Stimulated activated CD4-positive, alpha-beta T cell treated with anti-CD3 and anti-CD28 coated beads, TNF-alpha, amount 100 ng/mL, for 4 hours (primary cell): ENCODE results near the gene PRELP.
"Not testable (repeated sequence)": the region's sequence is repeated elsewhere in the genome, so short reads cannot be mapped to it uniquely, and the experiment has no call there.

ENCODE experiments used
- DNase-seq, 3 experiments: peaks; one replicate each; pipeline ENCODE4 v3.0.0-alpha.2; 2020; ENCODE audit warnings: low read depth in 3 of 3

PRELP gene

GRCh38 chr1:203453616-203454015 lies 22.0 kb upstream of the PRELP start:
- DNase-seq: no peak

GRCh38 chr1:203454986-203455471 lies 20.6 kb upstream of the PRELP start:
- no peak for DNase-seq

- DNase-seq: no peak
Observed at GRCh38 chr1:203455706-203456105, 19.9 kb upstream of the PRELP start.

DNA sequence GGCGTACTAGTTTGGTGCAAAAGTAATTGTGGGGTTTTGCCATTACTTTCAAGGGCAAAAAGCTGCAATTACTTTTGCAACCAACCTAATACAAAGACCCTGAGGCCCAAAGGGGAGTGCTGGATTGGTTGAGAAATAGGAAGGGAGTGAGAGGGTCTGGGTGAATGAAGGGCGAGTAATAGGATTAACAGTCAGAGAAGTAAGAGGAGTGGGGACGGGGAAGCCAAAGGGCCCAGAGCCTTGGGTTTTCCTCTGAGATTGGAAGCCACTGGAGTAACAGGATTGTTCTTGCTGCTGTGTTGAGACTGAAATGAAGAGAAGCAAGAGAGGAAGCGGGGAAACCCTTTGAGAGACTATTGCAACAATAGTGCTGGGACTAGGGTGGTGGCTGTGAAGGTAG lies 19.0 kb upstream of the PRELP start:
- no peak for DNase-seq

- DNase-seq: no peak
Observed at GRCh38 chr1:203458078-203458477, 17.5 kb upstream of the PRELP start.

DNA sequence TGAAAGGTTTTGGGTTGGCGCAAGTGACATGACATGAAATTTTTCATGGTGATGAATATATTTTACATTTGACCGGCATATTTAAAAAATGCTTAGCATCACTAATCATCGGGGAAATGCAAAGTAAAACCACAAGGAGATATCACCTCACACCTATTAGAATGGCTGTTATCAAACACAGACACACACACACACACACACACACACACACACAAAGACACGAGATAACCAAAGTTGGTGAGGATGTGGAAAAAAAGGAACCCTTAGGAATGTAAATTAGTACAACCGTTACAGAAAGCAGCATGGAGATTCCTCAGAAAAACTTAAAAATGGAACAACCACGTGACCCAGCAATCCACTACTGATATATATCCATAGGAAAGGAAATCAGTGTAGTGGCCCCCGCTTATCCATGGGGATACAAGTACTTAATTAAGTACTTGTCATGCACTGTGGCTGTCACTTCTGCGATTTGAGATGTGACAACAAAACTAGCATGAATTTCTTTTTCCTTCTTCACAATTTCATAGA lies 15.9 kb upstream of the PRELP start:
- DNase-seq: no peak

DNA sequence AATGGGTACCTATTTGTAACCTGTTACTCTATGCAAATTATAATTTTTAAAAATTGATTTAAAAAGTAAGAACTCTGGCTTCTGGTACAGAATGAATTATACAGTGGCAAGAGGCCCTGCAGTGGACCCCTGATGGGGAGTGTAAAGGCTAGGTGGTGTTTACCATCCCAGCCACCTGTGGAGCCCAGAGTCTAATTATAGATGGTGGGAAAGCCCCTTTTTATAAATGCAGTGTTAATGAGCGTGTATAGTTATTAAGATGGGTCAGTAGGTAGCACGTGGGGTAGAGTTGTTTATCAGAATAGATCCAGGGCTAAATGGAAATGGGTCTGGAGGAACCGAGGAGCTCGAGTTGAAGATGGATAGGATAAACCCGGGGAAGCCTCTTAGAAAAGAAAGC lies 13.9 kb upstream of the PRELP start:
- no peak for DNase-seq

DNA sequence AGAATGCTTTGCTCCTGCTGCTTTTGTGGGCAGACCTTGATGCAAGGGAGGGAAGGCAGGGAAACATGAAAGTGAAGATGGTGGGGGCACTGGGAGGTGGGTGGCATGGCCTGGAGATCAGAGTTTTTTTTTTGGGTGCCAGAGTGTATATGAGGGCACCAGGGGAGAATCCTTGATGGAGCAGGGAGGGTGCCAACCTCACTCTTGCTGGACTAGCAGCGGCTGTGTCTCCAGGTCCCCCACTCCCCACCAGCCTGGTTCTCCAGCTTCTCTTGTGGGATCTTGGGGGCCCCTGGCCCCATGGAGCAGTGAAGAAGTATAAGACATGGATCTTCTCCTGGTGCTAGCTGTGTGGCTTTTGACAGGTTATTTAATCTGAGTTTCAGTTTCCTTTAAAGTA lies 13.5 kb upstream of the PRELP start:
- DNase-seq: no peak

DNA sequence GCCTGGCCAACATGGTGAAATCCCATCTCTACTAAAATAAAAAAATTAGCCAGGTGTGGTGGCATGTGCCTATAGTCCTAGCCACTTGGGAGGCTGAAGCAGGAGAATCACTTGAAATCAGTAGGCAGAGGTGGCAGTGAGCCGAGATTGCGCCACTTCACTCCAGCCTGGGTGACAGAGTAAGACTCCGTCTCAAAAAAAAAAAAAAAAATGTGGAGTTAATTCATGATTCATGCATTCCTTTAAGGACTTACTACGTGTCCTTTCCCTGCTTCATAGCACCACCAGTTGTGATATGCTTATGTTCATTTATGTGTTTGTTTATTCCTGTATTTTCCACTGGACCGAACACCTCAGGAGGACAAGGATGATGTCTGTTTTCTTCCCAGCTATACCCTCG lies 12.7 kb upstream of the PRELP start:
- DNase-seq: no peak

DNA sequence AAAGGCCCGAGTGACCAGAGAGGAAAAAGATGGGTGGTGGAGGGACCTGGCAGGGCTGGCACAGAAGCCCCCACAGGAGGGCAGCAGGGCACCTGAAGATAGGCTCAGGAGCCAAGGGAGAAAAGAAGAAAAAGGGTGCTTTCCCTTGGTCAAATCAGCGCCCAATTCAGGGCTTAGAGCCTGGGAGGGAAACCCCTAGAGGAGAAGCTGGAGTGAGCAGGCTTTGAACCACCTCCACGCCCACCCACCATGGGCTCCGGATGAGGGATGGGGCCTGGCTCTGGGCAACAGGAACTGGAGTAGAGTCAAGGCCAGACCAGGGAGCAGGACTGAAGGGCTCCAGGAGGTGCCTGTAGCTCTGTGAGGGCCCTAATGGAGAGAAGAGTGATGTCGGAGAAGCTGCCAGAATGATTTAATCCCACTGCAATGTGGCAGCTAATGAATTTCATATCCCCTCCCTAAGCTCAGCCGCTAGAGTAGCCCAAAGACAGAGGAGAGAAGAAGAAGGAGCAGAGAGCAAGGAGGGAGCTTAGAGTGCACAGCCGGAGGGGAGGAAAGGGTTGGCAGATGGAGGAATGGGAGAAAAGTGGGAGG lies 12.0 kb upstream of the PRELP start:
- no peak for DNase-seq

DNA sequence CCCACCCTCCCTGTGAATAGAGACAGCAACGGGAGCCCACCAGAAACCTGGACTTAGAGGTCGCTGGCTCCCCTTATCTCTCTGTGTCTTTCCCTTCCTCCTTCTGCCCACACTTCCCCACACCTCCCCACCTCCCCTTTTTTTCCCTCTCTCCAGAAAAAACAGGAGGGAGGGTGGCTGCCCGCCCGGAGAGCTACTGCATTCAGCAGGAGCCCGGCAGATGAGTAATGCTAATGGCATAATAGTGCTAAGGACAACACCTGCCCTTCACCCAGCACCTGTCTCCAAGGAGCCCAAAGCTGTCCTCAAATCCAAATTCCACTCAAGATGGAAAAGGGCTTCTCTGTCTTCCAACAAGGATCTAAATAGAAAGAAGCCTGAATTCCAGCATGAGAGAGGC lies 11.4 kb upstream of the PRELP start:
- DNase-seq: no peak

DNA sequence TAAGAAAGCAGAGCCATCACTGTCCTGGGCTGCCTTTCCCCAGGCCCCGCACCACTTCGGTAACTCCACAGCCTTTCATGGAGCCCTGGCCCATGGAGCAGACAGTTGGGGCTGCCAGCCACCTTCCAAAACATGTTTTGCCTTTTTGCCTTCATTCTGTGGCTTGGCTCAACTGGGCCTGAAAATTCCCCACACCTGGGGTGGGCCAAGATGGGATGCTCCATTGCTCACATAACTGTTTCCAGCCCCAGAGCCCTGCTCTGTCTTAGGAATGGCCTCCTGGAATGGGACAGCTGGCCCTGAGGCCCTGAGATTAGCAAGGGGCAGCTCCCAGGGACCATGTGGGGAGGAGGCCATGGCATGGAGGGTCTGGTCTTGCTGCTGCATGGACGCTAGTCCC lies 10.9 kb upstream of the PRELP start:
- DNase-seq: no peak

DNA sequence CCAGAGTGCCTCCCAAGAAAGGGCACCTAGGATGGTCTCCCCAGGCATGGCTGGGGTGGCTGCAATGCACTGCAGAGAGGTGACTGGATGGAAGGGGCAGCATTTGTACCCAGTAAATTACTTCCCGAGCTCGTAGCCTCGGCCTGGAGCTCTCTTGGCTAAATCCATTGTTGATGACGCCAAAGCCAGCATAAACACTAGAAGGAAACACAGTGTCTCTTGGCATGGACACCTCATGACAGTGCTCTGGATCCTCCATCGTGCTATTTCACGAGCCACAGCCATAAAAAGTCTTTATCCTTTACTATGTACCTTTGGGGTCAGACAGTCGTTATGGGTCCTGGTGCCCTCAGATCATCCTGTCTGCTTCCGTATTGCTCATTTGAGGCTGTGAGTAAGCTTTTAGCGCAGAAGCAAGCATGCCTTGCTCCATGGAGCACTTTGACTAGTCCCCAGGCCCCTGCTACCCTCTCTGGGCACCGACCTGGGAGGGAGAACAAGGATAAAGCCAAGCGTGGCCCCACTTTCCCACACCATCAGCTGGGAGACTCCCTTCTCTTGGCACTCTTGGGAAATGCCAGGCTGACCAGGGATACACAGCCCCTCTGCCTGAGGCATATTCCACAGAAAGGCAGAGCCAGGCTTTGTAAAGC lies 10.3 kb upstream of the PRELP start:
- no peak for DNase-seq

GRCh38 chr1:203465948-203466347 lies 9.7 kb upstream of the PRELP start:
- DNase-seq: no peak

DNA sequence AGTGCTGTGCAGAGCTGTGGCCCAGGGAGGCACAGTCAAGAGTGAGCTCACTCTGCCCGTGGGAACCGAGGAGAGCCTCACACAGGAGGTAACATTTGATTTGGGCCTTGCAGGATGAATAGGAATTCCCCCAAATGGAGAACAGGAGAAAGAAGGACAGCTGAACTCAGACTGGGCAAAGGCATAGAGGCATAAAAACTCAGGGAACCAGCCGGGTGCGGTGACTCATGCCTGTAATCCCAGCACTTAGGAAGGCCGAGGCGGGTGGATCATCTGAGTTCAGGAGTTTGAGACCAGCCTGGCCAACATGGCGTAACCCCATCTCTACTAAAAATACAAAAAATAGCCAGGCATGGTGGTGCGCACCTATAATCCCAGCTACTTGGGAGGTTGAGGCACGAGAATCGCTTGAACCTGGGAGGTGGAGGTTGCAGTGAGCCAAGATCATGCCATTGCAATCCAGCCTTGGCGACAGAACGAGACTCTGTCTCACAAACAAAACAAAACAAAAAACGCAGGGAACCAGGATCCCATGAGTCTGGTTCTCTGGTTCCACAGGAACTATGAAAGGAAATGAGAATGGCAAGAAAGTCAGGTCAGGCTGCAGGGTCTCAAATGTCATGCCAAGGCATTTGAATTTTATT lies 8.6 kb upstream of the PRELP start:
- DNase-seq: not testable (repeated sequence)

GRCh38 chr1:203467550-203467921 lies 8.1 kb upstream of the PRELP start:
- DNase-seq: no peak

- no peak for DNase-seq
Observed at GRCh38 chr1:203468326-203468725, 7.3 kb upstream of the PRELP start.

DNA sequence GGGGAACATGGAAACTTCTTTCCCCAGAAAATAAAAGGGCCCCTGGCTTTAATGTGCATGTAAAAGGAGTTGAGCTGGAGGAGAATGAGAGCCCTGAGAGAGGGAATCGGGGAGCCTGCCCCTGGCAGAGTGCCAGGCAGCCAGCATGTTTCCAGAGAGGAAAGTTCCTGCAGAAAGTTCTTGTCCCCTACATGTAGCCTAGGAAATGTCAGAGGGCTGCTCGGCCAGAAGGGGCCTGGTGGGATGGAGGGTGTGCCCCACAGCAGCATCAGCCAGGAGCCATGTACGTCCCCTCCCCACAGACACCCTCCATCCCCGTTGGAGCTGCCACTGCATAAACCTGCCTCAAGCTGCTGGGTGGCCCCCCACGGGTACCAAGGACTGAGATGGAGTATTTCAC lies 5.4 kb upstream of the PRELP start:
- DNase-seq: no peak

GRCh38 chr1:203471841-203472240 lies 3.8 kb upstream of the PRELP start:
- DNase-seq: no peak

DNA sequence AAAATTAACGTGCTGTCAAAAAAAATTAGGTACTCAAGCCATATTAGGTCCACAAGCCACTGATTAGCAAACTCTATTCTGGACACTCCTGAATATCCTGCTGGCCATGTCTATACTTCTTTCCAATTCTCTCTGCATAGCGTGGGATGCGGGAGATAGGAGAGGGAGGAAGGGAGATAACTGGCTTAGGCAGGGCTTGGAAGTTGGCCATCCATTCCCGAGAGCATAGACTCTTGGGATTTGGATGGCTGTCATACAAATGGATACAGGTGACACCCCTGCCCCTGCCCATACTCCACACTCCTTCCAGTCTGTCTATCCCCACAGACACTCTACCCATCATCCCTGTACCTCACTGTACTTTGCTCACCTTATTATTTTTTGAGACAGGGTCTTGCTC lies 2.3 kb upstream of the PRELP start:
- DNase-seq: no peak

DNA sequence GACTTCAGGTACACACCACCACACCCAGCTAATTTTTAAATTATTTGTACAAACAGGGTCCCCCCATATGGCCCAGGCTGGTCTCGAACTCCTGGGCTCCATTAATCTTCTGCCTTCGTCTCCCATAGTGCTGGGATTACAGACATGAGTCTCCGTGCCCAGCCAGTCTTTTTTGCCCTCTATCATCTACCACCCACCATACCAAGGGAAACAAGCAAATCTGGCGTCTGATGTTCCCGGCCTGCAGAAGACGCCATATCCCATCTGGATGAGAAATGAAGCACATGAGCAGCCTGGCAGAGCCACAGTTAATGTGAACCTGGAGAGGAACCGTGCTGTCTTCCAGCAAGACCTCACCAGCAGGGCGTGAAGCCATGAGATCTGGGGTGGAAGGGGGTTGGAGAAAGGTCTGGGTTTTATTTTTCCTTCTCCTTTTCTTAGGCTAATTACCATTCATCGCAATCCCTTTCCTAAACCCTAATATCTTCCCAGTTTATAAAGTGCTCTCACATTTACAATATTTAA lies 1.8 kb upstream of the PRELP start:
- no peak for DNase-seq

DNA sequence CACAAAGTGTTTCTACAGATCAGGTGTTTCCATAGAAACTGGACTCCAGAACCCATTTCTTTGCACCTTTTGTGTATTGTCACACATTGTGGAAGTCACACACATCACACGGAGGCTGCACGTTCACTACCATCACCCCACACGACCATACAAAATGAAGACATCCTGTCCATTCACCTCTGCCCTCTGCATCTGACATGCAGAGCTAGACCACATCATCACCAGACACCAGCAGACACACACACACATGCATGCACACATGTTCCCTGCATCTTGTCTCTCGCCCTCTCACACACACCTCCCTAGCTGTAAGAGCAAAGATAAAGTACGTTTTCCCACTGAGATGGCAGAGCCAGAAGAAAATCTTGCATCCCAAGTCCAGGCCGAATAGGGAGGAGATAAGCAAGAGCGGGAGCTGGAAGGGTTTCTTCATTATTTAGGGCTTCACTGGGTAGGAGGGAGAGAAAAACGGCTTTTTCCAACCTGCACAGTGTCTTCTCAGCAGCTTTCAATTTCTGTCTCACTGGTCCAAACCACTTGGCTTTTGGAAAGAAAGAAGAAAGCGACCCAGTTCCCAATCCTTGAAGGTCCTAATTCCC lies 709 bp downstream of the PRELP start:
- no peak for DNase-seq

DNA sequence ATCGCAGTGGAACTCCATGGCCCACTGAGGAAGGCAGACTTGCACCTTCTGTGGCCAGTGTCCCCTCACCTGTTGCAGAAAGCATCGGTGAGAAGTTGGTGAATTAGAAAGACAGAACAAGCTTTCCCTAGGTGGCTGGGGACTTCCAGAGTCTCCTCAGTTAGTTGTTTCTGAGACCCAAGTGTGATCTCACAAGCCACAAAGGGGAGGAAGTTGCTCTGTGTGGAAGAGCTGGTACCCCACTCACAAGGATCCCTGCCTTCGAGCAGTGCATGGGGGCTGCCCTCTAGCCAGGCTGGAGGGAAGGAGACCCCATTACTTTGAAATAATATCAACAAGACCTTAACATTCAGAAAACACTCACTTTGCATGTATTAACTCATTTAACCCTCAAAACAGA lies 2.1 kb downstream of the PRELP start:
- DNase-seq: no peak
